ENCODE data around the gene F7. TPM values are rescaled to one million over a fixed set of nuclear protein-coding genes. Genes with fewer than 3 reads are reported as not detected.
"Not testable (repeated sequence)": the region's sequence is repeated elsewhere in the genome, so short reads cannot be mapped to it uniquely, and the experiment has no call there.

Gene F7
- total and polyA plus RNA-seq, 2 experiments from 2014 or later: 0.83 TPM; not detected in 1

- Histone ChIP-seq H3K36me3 (no peaks in the 10 kb centered on the region), H3K27me3 (no peaks in the 10 kb centered on the region), H3K9me3 (ENCODE audit: low read depth) (no peaks in the 10 kb centered on the region), H3K4me1 (ENCODE audit: low read depth) (peaks cover 8% of the 10 kb centered on the region), H3K27ac (no peak overlapping the region), H3K4me3 (no peak overlapping the region)
- no peak for DNase-seq (ENCODE audit: low read depth in 1 of 2, low spot score in 1 of 2)
- no peak for TF ChIP-seq CTCF (IDR thresholded peaks at IDR 0.05; ENCODE audit: low read depth, low read length)
Observed at GRCh38 chr13:113077953-113078901, 27.4 kb upstream of the F7 start.

GRCh38 chr13:113078902-113079780, 26.4 kb upstream of the F7 start:
- peaks cover 8% of the 10 kb centered on the region for H3K4me1 ChIP-seq (ENCODE audit: low read depth)
- no peak for DNase-seq (ENCODE audit: low read depth in 1 of 2, low spot score in 1 of 2)
- no peaks in the 10 kb centered on the region for H3K36me3 ChIP-seq
- TF ChIP-seq CTCF (IDR thresholded peaks at IDR 0.05; ENCODE audit: low read depth, low read length): no peak
- no peaks in the 10 kb centered on the region for H3K9me3 ChIP-seq (ENCODE audit: low read depth)
- no peak overlapping the region for H3K27ac ChIP-seq
- H3K4me3 ChIP-seq: no peak overlapping the region
- no peaks in the 10 kb centered on the region for H3K27me3 ChIP-seq

GRCh38 chr13:113079781-113080080, 25.9 kb upstream of the F7 start:
- H3K4me3 ChIP-seq; H3K36me3 ChIP-seq; H3K4me1 ChIP-seq (ENCODE audit: low read depth); DNase-seq (ENCODE audit: low read depth in 1 of 2, low spot score in 1 of 2); H3K27ac ChIP-seq; H3K27me3 ChIP-seq; H3K9me3 ChIP-seq (ENCODE audit: low read depth): not testable (repeated sequence)

- no peak for DNase-seq (ENCODE audit: low read depth in 1 of 2, low spot score in 1 of 2)
- TF ChIP-seq CTCF (IDR thresholded peaks at IDR 0.05; ENCODE audit: low read depth, low read length): no peak
- Histone ChIP-seq H3K4me3 (no peak overlapping the region), H3K36me3 (no peaks in the 10 kb centered on the region), H3K4me1 (ENCODE audit: low read depth) (peaks cover 8% of the 10 kb centered on the region), H3K9me3 (ENCODE audit: low read depth) (no peaks in the 10 kb centered on the region), H3K27ac (no peak overlapping the region), H3K27me3 (no peaks in the 10 kb centered on the region)
Observed at GRCh38 chr13:113080361-113080831, 25.2 kb upstream of the F7 start.

GRCh38 chr13:113080901-113081521, 24.6 kb upstream of the F7 start:
- DNase-seq (ENCODE audit: low read depth in 1 of 2, low spot score in 1 of 2): peak in 1 of 2 donors; percentile 19
- no peak for TF ChIP-seq CTCF (IDR thresholded peaks at IDR 0.05; ENCODE audit: low read depth, low read length)
- Histone ChIP-seq H3K9me3 (ENCODE audit: low read depth) (no peaks in the 10 kb centered on the region), H3K27me3 (no peaks in the 10 kb centered on the region), H3K36me3 (no peaks in the 10 kb centered on the region), H3K4me1 (ENCODE audit: low read depth) (peaks cover 8% of the 10 kb centered on the region), H3K4me3 (no peak overlapping the region), H3K27ac (no peak overlapping the region)

Data from cardiac muscle cell (in vitro differentiated cells and primary cell).